Neutrophil (primary cell): ENCODE data around the gene GABBR2.

ENCODE experiments used
- H3K27ac ChIP-seq: fragments of 200-600 bp; sonication (generic); 2 replicates; pipeline ENCODE4 v1.5.1; 2016; ENCODE audit warnings: mild to moderate bottlenecking, moderate library complexity
- H3K27me3 ChIP-seq: fragments of 200-600 bp; sonication (generic); 2 replicates; pipeline ENCODE4 v1.6.0; 2016; ENCODE audit warnings: mild to moderate bottlenecking
- H3K36me3 ChIP-seq: fragments of 200-600 bp; sonication (generic); 2 replicates; pipeline ENCODE4 v1.5.1; 2017
- H3K4me1 ChIP-seq, 2 experiments: fragments of 200-600 bp in 1 of 2; sonication (generic) in 1 of 2; 1 replicate in 1 of 2; 2 replicates in 1 of 2; pipeline versions ENCODE4 v1.5.1 to v1.6.1; 2013 to 2016; ENCODE audit warnings: low read depth in 1 of 2, low read length in 1 of 2, mild to moderate bottlenecking in 1 of 2, moderate library complexity in 1 of 2; ENCODE audit not compliant: control insufficient read depth in 1 of 2, insufficient read depth in 1 of 2
- H3K4me3 ChIP-seq, 2 experiments: fragments of 200-600 bp in 1 of 2; sonication (generic) in 1 of 2; 1 replicate in 1 of 2; 2 replicates in 1 of 2; pipeline ENCODE4 v1.5.1; 2013 to 2016; ENCODE audit warnings: low read depth in 1 of 2, low read length in 1 of 2, mild to moderate bottlenecking in 1 of 2, moderate library complexity in 1 of 2
- H3K9me3 ChIP-seq: fragments of 200-600 bp; sonication (generic); 2 replicates; pipeline ENCODE4 v1.5.1; 2016
- TF ChIP-seq, protein P1 (sequence below): fragments of 200-600 bp; sonication (generic); IDR thresholded peaks from 2 replicates; pipeline ENCODE4 v1.5.1; 2016; ENCODE audit warnings: antibody characterized with exemption

GABBR2 gene

GRCh38 chr9:98253565-98253964 is 455.2 kb downstream of the GABBR2 start:
- TF ChIP-seq, protein P1, sequence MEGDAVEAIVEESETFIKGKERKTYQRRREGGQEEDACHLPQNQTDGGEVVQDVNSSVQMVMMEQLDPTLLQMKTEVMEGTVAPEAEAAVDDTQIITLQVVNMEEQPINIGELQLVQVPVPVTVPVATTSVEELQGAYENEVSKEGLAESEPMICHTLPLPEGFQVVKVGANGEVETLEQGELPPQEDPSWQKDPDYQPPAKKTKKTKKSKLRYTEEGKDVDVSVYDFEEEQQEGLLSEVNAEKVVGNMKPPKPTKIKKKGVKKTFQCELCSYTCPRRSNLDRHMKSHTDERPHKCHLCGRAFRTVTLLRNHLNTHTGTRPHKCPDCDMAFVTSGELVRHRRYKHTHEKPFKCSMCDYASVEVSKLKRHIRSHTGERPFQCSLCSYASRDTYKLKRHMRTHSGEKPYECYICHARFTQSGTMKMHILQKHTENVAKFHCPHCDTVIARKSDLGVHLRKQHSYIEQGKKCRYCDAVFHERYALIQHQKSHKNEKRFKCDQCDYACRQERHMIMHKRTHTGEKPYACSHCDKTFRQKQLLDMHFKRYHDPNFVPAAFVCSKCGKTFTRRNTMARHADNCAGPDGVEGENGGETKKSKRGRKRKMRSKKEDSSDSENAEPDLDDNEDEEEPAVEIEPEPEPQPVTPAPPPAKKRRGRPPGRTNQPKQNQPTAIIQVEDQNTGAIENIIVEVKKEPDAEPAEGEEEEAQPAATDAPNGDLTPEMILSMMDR: no peak
- Histone ChIP-seq H3K36me3 (no peaks in the 10 kb centered on the region), H3K27me3 (no peaks in the 10 kb centered on the region), H3K4me3 (peak overlapping the region; percentile 85 to 96), H3K27ac (peak overlapping the region; percentile 91), H3K4me1 (peaks cover 81% of the 10 kb centered on the region in 2 experiments), H3K9me3 (no peaks in the 10 kb centered on the region)

DNA sequence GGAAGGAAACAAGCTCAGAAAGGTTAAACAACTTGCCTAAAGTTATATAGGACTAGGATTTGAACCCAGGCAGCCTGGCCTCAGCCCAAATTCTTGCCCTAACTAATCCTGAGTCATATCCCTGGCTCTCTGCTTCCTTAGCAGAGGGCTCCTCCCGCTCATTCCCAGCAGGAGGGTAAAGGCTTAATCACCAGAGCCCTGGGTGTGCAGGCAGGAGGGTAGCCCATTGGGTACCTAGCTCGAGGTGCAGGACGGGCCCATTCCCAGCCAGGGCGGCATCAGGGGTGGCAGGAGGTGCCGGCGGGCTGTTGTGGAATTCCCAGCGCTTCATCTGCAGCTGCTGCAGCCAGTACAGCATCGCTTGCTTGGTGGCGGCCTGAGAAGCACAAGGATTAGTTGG is 457.2 kb downstream of the GABBR2 start:
- TF ChIP-seq, protein P1: no peak
- Histone ChIP-seq H3K27ac (peak overlapping the region; percentile 91), H3K36me3 (no peaks in the 10 kb centered on the region), H3K27me3 (no peaks in the 10 kb centered on the region), H3K4me3 (peak overlapping the region; percentile 16 to 32), H3K9me3 (no peaks in the 10 kb centered on the region), H3K4me1 (peaks cover 94 to 96% of the 10 kb centered on the region in 2 experiments)

DNA sequence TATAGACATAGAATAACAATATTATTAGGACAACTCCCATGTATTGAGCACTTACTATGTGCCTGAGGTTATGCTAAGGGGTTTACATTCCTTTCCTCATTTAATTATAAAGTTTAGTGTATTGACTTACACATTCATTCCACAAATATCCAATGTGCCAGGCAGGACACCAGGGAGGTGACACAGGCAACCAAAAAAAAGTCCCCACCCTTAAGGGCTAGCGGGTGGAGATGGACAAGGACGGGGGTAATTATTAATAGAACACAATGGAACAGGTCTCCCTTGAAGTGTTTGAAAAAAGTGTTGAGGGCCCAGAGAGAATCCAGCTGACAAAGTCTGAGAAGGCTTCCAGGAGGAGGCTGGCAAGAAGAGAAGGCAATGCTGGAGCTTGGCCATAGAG is 459.0 kb downstream of the GABBR2 start:
- Histone ChIP-seq H3K27me3 (no peaks in the 10 kb centered on the region), H3K36me3 (no peaks in the 10 kb centered on the region), H3K4me3 (peak overlapping the region in 1 of 2 experiments; percentile 37), H3K27ac (peak overlapping the region; percentile 91), H3K9me3 (no peaks in the 10 kb centered on the region), H3K4me1 (peaks cover 90 to 91% of the 10 kb centered on the region in 2 experiments)
- TF ChIP-seq, protein P1: no peak

DNA sequence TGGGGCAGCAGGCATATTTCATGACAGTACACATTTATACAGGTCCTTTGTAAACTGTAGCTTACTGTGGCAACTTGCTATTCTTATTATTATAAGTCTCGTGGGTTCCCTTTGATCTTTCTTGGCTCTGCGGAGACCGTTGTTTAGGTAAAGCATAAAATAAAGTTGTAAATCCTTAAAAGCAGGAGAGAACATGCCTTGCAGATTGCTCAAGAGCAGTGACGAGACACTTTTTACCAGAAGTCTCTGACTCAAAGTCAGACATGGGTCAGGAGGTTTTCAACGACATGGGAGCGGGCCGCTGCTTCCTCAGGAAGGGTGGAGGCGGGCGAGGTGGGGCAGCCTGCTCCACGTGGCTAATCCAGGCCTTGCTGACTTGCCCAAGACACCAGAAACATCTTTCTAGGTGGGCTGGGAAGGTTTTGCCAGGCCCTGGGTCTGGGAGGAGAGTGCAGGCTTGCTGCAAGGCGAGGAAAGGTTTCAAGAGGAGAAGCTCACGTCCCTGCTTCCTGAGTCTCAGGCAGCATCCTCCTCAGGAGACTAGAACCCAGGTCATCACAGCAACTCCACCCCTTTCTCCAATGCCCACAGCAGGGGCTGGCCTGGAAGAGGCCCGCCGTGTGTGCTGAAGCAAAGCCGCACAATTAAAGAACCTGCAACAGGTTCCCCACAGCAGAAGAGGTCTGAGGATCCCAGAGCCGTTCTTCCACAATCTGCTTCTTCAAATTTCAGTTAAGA is 459.8 kb downstream of the GABBR2 start:
- Histone ChIP-seq H3K9me3 (no peaks in the 10 kb centered on the region), H3K4me1 (peaks cover 90 to 91% of the 10 kb centered on the region in 2 experiments), H3K27ac (peak overlapping the region; percentile 91), H3K27me3 (no peaks in the 10 kb centered on the region), H3K4me3 (peak overlapping the region; percentile 29 to 37), H3K36me3 (peaks cover 1% of the 10 kb centered on the region)
- TF ChIP-seq, protein P1: no peak

GRCh38 chr9:98247831-98248657 is 460.7 kb downstream of the GABBR2 start:
- Histone ChIP-seq H3K9me3 (no peaks in the 10 kb centered on the region), H3K4me3 (peak overlapping the region; percentile 29 to 37), H3K27ac (peak overlapping the region; percentile 91), H3K36me3 (peaks cover 9% of the 10 kb centered on the region), H3K27me3 (no peaks in the 10 kb centered on the region), H3K4me1 (peaks cover 88 to 91% of the 10 kb centered on the region in 2 experiments)
- TF ChIP-seq, protein P1: no peak
